ENCODE data around the gene MAPK9. TPM values are rescaled to one million over a fixed set of nuclear protein-coding genes. Genes with fewer than 3 reads are reported as not detected.
A peak's percentile ranks its signal among the peaks of the same experiment; 100 is the strongest.

Gene MAPK9
- total and polyA plus RNA-seq, 7 donors = 20.5 to 45.7 (median 39.5) TPM

DNA sequence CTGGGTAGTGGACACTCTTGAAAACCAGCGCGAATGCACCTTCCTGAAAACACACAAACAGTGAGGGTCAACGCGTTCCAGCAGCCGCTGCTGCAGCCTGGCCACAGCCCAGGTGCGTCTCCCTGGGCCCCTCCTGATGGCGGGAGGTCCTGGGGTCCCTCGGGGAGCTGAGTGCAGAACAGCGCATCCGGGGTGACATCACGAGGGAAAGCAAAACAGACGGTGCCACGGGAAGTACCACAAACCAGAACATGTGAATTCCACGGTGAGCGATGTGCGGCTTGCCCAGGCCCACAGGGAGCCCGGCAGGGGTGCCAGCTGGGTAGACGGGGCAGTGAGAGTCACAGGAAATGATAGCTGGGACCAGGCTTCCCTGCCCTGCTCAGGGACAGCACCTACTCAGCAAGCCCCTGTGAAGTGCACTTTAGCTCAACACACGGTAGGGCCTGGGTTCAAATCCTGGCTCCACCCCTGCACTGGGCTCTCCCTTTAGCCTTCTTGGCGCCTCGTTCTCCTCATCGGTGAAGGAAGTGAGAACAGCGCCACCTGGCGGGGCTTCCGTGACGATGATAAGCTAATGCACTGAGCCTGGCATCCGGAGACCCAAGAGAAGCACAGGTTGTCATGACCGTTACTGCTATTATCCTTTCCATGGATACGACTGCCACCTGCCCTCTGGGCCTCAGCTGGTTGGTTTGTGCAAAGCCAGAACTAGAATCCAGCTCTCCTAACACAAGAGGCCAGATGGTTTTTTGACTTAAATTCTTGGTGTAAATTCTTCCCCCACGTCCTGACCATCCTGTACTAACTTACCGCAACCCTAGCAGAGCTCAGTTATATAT, 36.6 kb upstream of the MAPK9 start:
- no peak for TF ChIP-seq POLR2AphosphoS5 (IDR thresholded peaks at IDR 0.05)
- TF ChIP-seq, protein P1, sequence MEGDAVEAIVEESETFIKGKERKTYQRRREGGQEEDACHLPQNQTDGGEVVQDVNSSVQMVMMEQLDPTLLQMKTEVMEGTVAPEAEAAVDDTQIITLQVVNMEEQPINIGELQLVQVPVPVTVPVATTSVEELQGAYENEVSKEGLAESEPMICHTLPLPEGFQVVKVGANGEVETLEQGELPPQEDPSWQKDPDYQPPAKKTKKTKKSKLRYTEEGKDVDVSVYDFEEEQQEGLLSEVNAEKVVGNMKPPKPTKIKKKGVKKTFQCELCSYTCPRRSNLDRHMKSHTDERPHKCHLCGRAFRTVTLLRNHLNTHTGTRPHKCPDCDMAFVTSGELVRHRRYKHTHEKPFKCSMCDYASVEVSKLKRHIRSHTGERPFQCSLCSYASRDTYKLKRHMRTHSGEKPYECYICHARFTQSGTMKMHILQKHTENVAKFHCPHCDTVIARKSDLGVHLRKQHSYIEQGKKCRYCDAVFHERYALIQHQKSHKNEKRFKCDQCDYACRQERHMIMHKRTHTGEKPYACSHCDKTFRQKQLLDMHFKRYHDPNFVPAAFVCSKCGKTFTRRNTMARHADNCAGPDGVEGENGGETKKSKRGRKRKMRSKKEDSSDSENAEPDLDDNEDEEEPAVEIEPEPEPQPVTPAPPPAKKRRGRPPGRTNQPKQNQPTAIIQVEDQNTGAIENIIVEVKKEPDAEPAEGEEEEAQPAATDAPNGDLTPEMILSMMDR (IDR thresholded peaks at IDR 0.05) = peak; percentile 31 to 62 (median 54)
- TF ChIP-seq EP300 (IDR thresholded peaks at IDR 0.05) = no peak
- Histone ChIP-seq H3K36me3 (peaks cover 0 to 16% (median 0%) of the 10 kb centered on the region in 4 donors), H3K9me3 (no peaks in the 10 kb centered on the region), H3K27me3 (no peaks in the 10 kb centered on the region), H3K4me1 (peaks cover 0 to 17% (median 11%) of the 10 kb centered on the region in 4 donors), H3K4me3 (no peak overlapping the region), H3K27ac (no peak overlapping the region)
- DNase-seq = peak; percentile 91
- intact Hi-C loops (cut with DNase I) = loop anchor here (1.0 to 5.0 kb wide), 2 partner anchors 35 to 201 kb away; no protein-coding TSS in a partner anchor
- WGBS, 2 donors = 57 to 66% methylated on average over 31 of the region's 31 CpGs

DNA sequence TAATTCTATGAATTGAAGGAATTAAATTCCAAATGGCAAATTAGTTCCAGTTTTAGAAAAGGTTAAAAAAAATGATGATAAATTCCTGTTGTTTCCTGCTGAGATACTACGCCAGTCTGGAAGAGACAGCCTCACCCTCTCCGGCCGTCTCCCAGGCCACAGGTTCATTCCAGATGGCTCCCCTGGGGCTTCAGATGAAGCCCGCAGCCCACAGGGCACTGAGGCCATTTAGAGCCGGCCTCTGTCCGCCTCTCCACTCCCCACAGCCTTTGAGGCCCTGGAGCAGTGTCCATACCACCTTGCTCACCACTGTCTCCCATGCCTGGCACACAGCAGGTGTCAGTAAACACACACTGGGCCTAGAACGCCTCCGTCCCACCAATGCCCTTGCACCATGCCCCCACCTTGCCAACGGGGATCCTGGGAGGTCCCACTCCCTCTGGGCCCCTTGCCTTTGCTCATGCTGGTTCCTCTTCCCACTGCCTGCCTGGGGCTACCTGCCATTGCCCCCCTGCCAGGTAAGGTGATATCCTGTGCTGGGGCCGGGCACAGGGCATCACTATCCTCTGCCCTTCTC, 35.2 kb upstream of the MAPK9 start:
- Histone ChIP-seq H3K27me3 (no peaks in the 10 kb centered on the region), H3K9me3 (no peaks in the 10 kb centered on the region), H3K4me1 (peaks cover 0 to 17% (median 10%) of the 10 kb centered on the region in 4 donors), H3K27ac (no peak overlapping the region), H3K4me3 (no peak overlapping the region), H3K36me3 (peaks cover 0 to 16% (median 0%) of the 10 kb centered on the region in 4 donors)
- intact Hi-C loops (cut with DNase I) = loop anchor here (5.0 kb wide), 1 partner anchor 200 kb away; no protein-coding TSS in a partner anchor
- DNase-seq = peak; percentile 59
- 83 to 89% methylated on average over 10 of the region's 10 CpGs for WGBS, 2 donors
- no peak for TF ChIP-seq POLR2A (IDR thresholded peaks at IDR 0.05)
- TF ChIP-seq, protein P1 (IDR thresholded peaks at IDR 0.05) = no peak
- TF ChIP-seq POLR2AphosphoS5 (IDR thresholded peaks at IDR 0.05) = no peak
- TF ChIP-seq EP300 (IDR thresholded peaks at IDR 0.05) = no peak

DNA sequence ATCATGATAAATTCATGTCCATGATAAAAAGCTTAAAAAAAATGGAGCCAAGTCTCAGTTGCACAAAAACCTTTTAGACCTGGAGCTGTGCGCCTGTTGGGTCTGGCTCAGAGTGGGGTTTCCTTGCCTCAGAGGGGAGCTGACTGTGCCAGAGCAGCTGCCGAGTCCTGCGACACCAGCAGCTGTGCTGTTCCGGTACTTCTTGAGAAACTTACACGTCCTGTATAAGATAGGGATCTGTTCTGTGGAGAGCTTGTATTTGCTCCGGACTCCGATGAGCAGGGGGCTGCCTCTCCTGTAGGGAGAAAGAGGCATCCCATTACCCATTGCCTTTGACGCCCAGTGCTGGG, 32.7 kb upstream of the MAPK9 start:
- intact Hi-C loops (cut with DNase I) = no loop called here
- Histone ChIP-seq H3K27ac (no peak overlapping the region), H3K36me3 (peaks cover 0 to 21% (median 0%) of the 10 kb centered on the region in 4 donors), H3K27me3 (no peaks in the 10 kb centered on the region), H3K9me3 (no peaks in the 10 kb centered on the region), H3K4me1 (peaks cover 0 to 4% (median 0%) of the 10 kb centered on the region in 4 donors), H3K4me3 (no peak overlapping the region)
- no peak for DNase-seq
- WGBS, 2 donors = 81 to 91% methylated on average over 8 of the region's 8 CpGs
- TF ChIP-seq, protein P1 (IDR thresholded peaks at IDR 0.05) = no peak
- TF ChIP-seq POLR2A (IDR thresholded peaks at IDR 0.05) = no peak
- no peak for TF ChIP-seq EP300 (IDR thresholded peaks at IDR 0.05)
- TF ChIP-seq POLR2AphosphoS5 (IDR thresholded peaks at IDR 0.05) = no peak

DNA sequence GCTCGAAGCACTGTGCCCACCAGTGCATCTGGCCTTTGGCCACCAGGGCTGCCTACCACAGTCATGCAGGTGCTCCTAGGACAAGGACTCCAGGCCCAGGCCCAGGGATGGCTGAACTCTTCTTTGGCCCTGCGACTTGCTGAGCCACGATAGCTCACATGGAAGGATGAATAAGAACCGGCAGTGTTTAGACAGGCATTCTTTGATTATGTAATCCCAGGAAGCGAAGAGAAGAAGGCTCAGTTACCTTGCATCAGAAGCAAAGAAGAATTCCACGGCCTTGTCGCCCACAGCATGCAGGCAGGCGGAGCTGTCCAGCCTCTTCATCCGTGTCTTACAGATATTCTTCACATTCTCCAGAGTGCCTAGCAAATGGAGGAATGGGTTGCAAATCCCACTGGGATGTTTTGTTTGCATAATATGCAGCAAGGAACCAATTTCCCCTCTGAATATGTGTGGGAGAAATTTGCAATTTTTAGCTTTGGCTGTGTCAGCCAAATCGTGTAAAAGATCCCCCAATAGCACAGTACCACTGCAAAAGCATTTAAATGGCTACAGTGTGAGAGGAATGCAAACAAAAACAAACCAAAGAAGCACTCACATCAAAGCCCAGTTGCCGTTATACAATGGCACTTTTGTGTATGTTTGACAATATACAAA, 32.2 kb upstream of the MAPK9 start:
- Histone ChIP-seq H3K27ac (no peak overlapping the region), H3K9me3 (no peaks in the 10 kb centered on the region), H3K36me3 (peaks cover 0 to 21% (median 0%) of the 10 kb centered on the region in 4 donors), H3K4me3 (no peak overlapping the region), H3K27me3 (no peaks in the 10 kb centered on the region), H3K4me1 (peaks cover 0 to 4% (median 0%) of the 10 kb centered on the region in 4 donors)
- TF ChIP-seq POLR2AphosphoS5 (IDR thresholded peaks at IDR 0.05) = no peak
- no peak for TF ChIP-seq EP300 (IDR thresholded peaks at IDR 0.05)
- no peak for TF ChIP-seq POLR2A (IDR thresholded peaks at IDR 0.05)
- TF ChIP-seq, protein P1 (IDR thresholded peaks at IDR 0.05) = no peak
- intact Hi-C loops (cut with DNase I) = no loop called here
- 67 to 73% methylated on average over 11 of the region's 11 CpGs for WGBS, 2 donors
- DNase-seq = no peak
